ENCODE data around the gene TTC7B. TPM values are rescaled to one million over a fixed set of nuclear protein-coding genes. Genes with fewer than 3 reads are reported as not detected.

TTC7B gene
- total RNA-seq, 2 donors from 2014 or later: 25.0 to 40.7 TPM

GRCh38 chr14:90568405-90568804, 247.8 kb downstream of the TTC7B start:
- no peak for TF ChIP-seq POLR2A (IDR thresholded peaks at IDR 0.05)
- TF ChIP-seq CTCF (IDR thresholded peaks at IDR 0.05): no peak
- TF ChIP-seq POLR2AphosphoS5 (IDR thresholded peaks at IDR 0.05): no peak
- Histone ChIP-seq H3K4me1 (replicated peaks) (no peaks in the 10 kb centered on the region), H3K27me3 (replicated peaks; ENCODE audit: insufficient read depth) (no peaks in the 10 kb centered on the region), H3K36me3 (no peaks in the 10 kb centered on the region), H3K4me3 (no peak overlapping the region), H3K9me3 (no peaks in the 10 kb centered on the region), H3K27ac (no peak overlapping the region)
- intact Hi-C loops (cut with DNase I): no loop called here
- DNase-seq (ENCODE audit: low spot score): no peak
- 67% methylated on average over 3 of the region's 3 CpGs for WGBS

GRCh38 chr14:90567991-90568390, 248.2 kb downstream of the TTC7B start:
- WGBS: 76% methylated on average over 7 of the region's 7 CpGs
- H3K27ac ChIP-seq: no peak overlapping the region
- intact Hi-C loops (cut with DNase I): no loop called here

GRCh38 chr14:90567191-90567590, 249.0 kb downstream of the TTC7B start:
- Histone ChIP-seq H3K27me3 (replicated peaks; ENCODE audit: insufficient read depth) (no peaks in the 10 kb centered on the region), H3K36me3 (no peaks in the 10 kb centered on the region), H3K4me3 (no peak overlapping the region), H3K27ac (no peak overlapping the region), H3K9me3 (no peaks in the 10 kb centered on the region), H3K4me1 (replicated peaks) (no peaks in the 10 kb centered on the region)
- 94% methylated on average over 11 of the region's 11 CpGs for WGBS
- intact Hi-C loops (cut with DNase I): no loop called here
- DNase-seq (ENCODE audit: low spot score): no peak
- no peak for TF ChIP-seq CTCF (IDR thresholded peaks at IDR 0.05)
- no peak for TF ChIP-seq POLR2AphosphoS5 (IDR thresholded peaks at IDR 0.05)
- no peak for TF ChIP-seq POLR2A (IDR thresholded peaks at IDR 0.05)

More at GRCh38 chr14:90567991-90568390, 248.2 kb downstream of the TTC7B start:
- no peaks in the 10 kb centered on the region for H3K27me3 ChIP-seq (replicated peaks; ENCODE audit: insufficient read depth)
- H3K4me1 ChIP-seq (replicated peaks): no peaks in the 10 kb centered on the region
- H3K4me3 ChIP-seq: no peak overlapping the region
- no peak for TF ChIP-seq CTCF (IDR thresholded peaks at IDR 0.05)
- no peak for TF ChIP-seq POLR2AphosphoS5 (IDR thresholded peaks at IDR 0.05)
- no peak for TF ChIP-seq POLR2A (IDR thresholded peaks at IDR 0.05)
- no peaks in the 10 kb centered on the region for H3K9me3 ChIP-seq
- H3K36me3 ChIP-seq: no peaks in the 10 kb centered on the region
- DNase-seq (ENCODE audit: low spot score): no peak

- Histone ChIP-seq H3K27me3 (replicated peaks; ENCODE audit: insufficient read depth) (no peaks in the 10 kb centered on the region), H3K27ac (no peak overlapping the region), H3K4me3 (no peak overlapping the region), H3K4me1 (replicated peaks) (no peaks in the 10 kb centered on the region), H3K9me3 (no peaks in the 10 kb centered on the region), H3K36me3 (no peaks in the 10 kb centered on the region)
- intact Hi-C loops (cut with DNase I): no loop called here
- WGBS: 92% methylated on average over 4 of the region's 4 CpGs
- no peak for DNase-seq (ENCODE audit: low spot score)
- TF ChIP-seq POLR2A (IDR thresholded peaks at IDR 0.05) (no peak), CTCF (IDR thresholded peaks at IDR 0.05) (no peak), POLR2AphosphoS5 (IDR thresholded peaks at IDR 0.05) (no peak)
These were observed 249.7 kb downstream of the TTC7B start for GRCh38 chr14:90566481-90566880.

- Histone ChIP-seq H3K27ac (no peak overlapping the region), H3K9me3 (no peaks in the 10 kb centered on the region), H3K36me3 (no peaks in the 10 kb centered on the region), H3K4me3 (no peak overlapping the region), H3K27me3 (replicated peaks; ENCODE audit: insufficient read depth) (no peaks in the 10 kb centered on the region), H3K4me1 (replicated peaks) (no peaks in the 10 kb centered on the region)
- 96% methylated on average over 4 of the region's 4 CpGs for WGBS
- TF ChIP-seq POLR2A (IDR thresholded peaks at IDR 0.05) (no peak), CTCF (IDR thresholded peaks at IDR 0.05) (no peak), POLR2AphosphoS5 (IDR thresholded peaks at IDR 0.05) (no peak)
- DNase-seq (ENCODE audit: low spot score): no peak
- intact Hi-C loops (cut with DNase I): no loop called here
These were observed 251.7 kb downstream of the TTC7B start for GRCh38 chr14:90564496-90564895.

Measured in prostate gland (tissue), 2 donors.